SH-SY5Y (cell line): ENCODE results near the gene POLR3B.

Experiments used
- GATA2 ChIP-seq: IDR thresholded peaks from 2 replicates; pipeline ENCODE4 v1.6.1; 2011; ENCODE audit warnings: mild to moderate bottlenecking, low read depth, low read length
- GATA3 ChIP-seq: IDR thresholded peaks from 2 replicates; pipeline ENCODE4 v1.6.1; 2011; ENCODE audit warnings: low read depth, mild to moderate bottlenecking, low read length, moderate library complexity

Gene POLR3B

GRCh38 chr12:106452309-106452708 lies 94.8 kb downstream of the POLR3B start:
- TF ChIP-seq GATA2 (no peak), GATA3 (no peak)

DNA sequence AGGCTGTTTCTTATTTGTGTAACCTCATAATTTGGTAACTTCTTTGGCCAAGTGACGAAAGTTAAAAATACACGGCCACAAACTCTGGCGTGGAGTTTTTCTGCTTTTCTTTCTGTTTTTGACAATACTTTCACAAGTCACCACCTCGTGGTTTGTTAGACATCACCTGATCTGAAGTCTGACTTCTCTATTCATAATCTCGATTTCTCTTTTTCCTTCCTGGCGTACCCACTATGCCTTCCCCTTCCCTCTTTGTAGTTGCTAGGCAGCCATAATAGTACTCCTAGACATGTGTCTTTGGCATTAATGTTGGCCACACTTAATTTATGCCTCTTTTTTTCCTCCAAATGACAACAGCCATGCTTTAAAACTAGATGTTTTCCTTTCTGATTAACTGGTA lies 97.6 kb downstream of the POLR3B start:
- no peak for TF ChIP-seq GATA2
- no peak for TF ChIP-seq GATA3

GRCh38 chr12:106459124-106459523 lies 101.6 kb downstream of the POLR3B start:
- no peak for TF ChIP-seq GATA2
- TF ChIP-seq GATA3, result no peak

DNA sequence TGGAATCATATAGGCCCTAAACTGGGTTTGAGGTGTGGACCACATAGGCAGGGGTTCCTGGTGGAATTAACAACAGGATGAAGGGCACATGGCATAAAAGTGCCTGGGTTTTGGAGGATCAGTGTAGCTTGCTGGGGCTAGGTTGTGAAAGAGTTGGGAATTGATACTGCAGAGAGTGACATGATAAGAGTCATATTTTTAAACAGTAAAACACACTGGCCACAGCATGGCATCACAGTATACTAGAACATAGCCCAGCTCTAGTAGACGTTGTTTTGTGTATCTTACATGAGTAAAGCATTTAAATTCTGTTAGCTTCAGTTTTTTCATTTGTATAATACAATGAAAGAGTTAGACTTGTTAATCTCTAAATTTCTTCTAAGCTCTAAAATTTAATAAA lies 102.0 kb downstream of the POLR3B start:
- no peak for TF ChIP-seq GATA2
- TF ChIP-seq GATA3, result no peak

- no peak for TF ChIP-seq GATA2
- TF ChIP-seq GATA3, result no peak
Observed at GRCh38 chr12:106461730-106462129, 104.2 kb downstream of the POLR3B start.

DNA sequence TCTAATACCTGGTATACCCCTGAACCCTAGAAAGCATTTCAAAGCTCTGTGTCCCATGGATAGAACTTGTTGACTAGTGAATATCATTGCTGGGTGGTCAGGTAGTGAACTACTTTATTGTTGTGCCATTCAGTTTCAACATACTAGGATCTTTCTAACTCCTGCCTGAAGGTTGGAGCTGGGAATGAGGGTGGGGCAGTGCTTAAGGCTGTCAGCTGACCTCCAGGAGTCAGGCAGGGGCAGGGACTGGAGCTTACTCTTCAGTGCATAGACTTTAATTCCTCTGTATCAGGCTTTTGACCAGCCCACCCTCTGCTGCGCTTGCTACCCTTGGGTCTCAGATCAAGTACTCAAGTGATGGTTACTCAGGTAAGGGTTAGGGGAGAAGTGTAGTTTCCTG lies 122.7 kb downstream of the POLR3B start:
- TF ChIP-seq GATA3 (no peak), GATA2 (no peak)

GRCh38 chr12:106481246-106481645 lies 123.7 kb downstream of the POLR3B start:
- TF ChIP-seq GATA2 (no peak), GATA3 (no peak)

GRCh38 chr12:106487664-106488063 lies 130.1 kb downstream of the POLR3B start:
- TF ChIP-seq GATA3, result no peak
- TF ChIP-seq GATA2, result no peak

DNA sequence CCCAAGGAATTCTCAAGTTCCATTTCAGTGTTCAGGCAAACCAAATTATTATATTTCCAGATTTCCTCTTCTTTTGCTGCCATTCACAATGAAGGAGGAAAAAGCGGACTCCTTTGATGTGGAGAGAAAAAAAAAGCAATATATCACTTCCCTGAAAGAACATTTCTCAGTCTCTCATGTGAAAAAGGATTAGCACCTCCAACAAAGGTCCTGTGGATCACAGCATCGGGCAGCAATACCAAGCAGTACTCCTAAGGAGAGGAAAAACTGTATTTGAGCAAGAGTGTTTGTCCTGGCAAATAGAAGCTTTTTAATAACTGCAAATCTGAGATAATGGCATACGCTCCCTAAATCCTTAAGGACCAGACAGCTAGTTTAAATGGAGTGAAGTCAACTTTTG lies 131.3 kb downstream of the POLR3B start:
- TF ChIP-seq GATA2 (no peak), GATA3 (no peak)

- TF ChIP-seq GATA3 (no peak), GATA2 (no peak)
Observed at GRCh38 chr12:106490264-106490663, 132.7 kb downstream of the POLR3B start.

GRCh38 chr12:106492857-106493256 lies 135.3 kb downstream of the POLR3B start:
- no peak for TF ChIP-seq GATA3
- no peak for TF ChIP-seq GATA2

- TF ChIP-seq GATA3 (no peak), GATA2 (no peak)
Observed at GRCh38 chr12:106493531-106493930, 136.0 kb downstream of the POLR3B start.

DNA sequence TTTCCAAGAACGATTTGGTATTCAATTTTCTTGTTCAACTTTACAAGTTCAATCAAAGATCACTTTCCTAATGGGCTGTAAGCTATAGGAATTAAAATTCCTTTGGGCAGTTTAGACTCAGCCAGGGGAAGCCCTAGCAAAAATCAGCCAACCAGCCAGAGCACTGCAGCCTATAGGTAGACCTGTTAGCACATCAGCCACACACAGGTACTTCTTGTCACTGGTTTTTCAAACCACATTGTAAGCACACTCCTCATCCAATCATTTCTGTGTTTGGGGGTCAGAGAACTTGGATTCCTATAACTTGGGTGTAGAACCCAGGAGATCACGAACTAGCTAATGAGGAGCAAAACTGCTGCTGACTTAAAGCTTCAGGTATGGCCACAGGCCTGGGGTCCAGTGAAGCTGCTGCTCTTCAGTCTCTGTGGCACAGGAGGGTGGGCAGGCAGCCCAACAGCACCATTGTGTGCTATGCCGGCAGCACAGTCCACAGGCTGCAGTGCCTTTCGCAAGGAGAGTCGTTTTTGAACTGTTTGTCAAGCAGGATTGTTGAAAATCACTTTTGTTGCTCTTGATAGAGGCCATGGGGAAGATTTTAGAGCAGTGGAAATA lies 137.9 kb downstream of the POLR3B start:
- no peak for TF ChIP-seq GATA3
- TF ChIP-seq GATA2, result no peak

GRCh38 chr12:106498056-106498455 lies 140.5 kb downstream of the POLR3B start:
- no peak for TF ChIP-seq GATA3
- no peak for TF ChIP-seq GATA2

- no peak for TF ChIP-seq GATA2
- no peak for TF ChIP-seq GATA3
Observed at GRCh38 chr12:106499628-106500027, 142.1 kb downstream of the POLR3B start.

DNA sequence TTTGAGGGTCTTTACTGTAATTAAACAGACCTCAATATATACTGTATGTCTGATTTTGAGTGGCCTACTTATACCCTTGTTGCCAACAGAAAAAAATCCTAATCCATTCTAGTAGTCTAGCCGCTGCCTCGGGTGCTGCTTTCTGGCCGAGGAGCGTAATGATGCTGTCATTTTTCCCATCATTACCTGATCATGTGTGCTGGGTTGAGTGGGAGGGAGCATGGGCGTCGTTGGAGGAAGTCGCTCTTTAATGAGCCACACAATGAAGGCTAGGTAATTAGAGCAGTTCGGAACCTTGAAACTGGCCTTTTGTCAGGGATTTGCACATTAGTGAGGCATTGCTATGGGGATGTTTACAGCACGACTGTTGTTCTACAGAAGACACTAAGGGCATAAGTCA lies 149.1 kb downstream of the POLR3B start:
- TF ChIP-seq GATA3 (no peak), GATA2 (no peak)

DNA sequence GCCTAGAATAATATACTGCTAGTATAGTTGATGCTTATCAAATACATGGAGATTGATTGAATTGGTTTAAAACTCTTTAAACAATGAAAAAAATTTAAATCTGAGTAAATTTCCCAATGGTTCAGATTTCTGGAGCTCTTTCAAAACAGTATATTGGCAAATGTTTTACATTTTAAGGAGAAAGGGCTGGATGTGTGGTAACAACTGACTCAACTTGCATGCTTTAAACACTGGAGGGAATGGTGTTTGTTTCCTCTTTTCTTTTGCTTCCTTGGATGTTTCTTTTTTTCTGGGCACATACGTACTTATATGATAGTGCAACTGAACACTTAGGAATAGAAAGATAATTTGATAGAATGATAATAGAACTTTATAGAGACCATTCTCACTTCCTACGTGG lies 151.4 kb downstream of the POLR3B start:
- TF ChIP-seq GATA2, result no peak
- no peak for TF ChIP-seq GATA3
